Stimulated activated CD4-positive, alpha-beta T cell treated with anti-CD3 and anti-CD28 coated beads, Interleukin-4, amount 100 ng/mL, for 1 hour (primary cell): Measurements from ENCODE around the gene BLCAP.
"Not testable (repeated sequence)": the region's sequence is repeated elsewhere in the genome, so short reads cannot be mapped to it uniquely, and the experiment has no call there.

Experiments
- DNase-seq: peaks from one replicate; pipeline ENCODE4 v3.0.0-alpha.2; 2020

BLCAP gene, protein sequence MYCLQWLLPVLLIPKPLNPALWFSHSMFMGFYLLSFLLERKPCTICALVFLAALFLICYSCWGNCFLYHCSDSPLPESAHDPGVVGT

DNA sequence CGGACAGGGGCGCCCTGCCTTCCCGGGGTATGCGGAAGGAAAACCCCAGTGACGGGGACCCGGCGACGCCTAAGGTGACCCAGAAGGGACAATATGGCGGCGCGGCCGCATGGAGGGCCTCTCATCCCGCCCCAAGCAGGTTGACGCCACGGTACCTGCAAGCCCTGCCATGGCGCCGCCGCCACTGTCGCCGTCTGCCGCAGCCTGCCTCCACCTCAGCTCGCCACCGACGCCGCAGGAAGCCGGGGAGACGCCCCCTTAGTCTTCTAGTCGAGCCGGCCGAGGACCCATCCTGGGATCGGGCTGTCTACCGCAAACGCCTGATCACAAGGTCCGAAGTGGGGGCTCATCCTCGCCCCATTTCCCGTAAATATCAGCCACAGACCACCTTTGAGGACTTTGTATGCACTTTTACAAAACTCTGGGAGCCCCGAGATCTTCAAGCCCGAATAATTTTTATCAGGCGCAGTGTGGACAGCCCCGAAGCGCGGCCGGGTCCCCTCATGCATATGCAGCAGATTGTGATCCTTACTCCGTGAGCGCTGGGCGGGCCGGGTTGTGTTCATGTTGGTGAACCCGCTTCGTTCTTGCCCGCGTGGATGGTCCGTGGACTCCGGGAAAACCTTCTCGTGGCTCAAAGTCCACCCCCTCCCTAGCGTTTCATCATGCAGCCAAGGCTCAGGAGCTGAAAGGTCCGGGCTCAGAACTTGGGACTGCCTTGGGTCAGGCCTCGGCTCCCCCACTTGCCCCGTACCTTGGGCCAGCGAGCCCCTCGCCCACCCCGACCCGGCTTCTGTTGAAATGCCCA lies at the start of gene BLCAP:
BLCAP (minus strand) TSS at position 239 of the 808 bp plus-strand sequence. CDS start 8,702 bp downstream, outside the sequence.
- DNase-seq, result peak; percentile 91

DNA sequence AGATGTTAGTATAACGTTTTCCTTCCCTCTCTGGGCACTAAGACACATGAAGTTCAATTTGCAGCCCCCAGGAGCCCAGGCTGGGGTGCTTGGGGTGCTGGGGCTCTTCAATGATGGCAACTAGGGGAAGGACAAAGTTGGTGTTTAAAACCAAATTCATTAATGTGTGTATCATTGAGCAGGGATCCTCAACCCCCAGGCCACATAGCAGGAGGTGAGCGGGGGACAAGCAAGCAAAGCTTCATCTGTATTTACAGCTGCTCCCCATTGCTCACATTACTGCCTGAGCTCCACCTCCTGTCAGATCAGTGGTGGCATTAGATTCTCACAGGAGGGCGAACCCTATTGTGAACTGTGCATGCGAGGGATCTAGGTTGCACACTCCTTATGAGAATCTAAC lies 49.8 kb upstream of the BLCAP start:
- not testable (repeated sequence) for DNase-seq

DNA sequence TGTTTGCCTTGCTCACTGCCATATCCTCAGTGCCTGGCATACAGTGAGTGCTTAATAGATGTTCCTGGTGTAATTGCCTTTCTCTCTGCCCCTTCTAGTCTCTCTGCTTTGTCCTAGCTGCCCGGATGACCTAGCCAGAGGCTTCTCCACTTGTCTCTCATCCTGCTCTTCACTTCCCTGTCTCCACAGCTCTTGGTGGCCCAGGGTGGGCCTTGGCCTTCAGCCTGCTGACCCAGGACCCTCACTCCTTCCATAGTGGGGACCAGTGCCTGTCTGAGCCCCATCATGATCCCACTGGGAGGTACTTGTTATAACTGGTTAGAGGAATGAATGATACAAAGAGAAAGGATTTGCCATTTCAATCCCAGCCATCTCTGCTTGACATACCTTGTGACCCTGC lies 49.2 kb upstream of the BLCAP start:
- no peak for DNase-seq

DNA sequence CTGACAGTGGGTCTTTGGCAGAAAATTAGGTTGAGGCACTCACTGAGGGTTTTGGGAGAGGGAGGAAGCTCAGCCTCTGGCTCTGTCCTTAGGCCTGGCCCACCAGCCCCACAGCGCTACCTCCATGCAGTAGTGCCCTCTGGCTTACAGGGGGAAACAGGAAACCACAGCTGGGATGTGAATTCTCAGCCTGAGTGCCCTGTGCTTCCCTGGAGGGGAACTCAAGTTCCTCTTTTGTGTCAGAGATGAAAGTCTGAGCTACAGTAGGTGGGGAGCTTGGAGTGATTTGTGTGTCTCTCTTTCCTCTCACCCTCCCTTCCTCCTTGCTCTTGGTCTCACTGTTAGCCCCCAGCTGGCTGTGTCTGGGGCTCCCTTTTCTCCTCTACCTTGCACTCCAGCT lies 48.2 kb upstream of the BLCAP start:
- no peak for DNase-seq

DNA sequence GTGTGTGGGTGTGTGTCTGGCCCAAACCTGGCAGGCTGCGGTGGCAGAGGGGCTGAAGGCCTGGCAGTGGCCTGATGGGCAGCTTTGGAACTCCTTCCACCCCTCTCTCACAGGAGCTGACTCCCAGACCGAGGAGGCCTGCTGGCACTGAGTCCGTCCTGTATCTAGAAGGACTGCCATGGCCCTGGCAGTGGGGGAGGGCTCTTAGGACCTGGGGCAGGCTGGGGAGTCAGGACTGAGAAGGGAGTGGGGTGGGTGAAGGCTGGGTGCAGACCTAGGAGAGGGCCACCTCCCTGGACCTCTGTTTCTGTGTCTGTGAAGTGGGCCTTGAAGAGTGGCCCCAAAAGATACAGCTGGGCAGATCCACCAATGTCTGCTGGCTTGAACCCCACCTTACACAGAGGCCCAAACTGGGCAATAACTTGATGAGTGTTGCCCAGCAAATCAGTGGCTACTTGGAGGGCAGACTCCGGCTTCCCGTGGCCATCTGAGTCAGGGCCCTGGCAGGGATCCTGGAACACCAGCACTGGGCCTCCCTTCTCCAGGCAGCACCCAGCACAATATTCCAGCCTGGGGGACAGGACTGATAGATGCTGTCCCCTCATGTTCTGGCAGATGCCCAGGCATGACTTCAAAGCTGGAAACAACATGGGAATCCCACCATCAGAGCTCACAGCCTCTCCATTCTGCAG lies 46.7 kb upstream of the BLCAP start:
- no peak for DNase-seq

DNA sequence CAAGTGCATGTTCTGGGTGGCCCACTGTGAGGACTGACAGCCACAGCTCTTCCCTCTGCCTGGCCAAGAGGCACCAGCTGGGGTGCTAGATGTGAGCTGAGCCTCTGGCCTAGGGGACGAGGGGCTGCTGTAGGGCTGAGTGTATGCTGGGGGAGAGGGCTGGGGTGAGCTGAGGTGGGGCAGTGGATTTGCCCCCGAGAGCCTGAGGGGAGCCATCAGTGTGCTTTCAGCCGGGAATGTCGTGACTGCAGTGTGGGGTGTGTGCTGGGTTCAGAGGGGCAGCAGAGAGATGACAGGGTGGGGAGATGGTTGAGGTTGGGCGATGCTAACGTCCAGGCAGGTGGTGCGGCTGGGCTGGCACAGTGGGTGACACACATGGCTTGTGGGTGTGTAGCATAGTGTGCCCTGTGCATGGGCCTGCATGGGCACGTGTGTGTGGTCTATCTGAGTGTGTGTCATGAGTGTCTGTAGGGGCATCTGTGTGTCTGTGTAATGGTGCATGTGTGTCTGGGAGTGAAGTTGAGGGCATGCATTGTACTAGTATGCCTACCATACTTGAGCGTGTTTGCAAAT lies 46.0 kb upstream of the BLCAP start:
- no peak for DNase-seq

DNA sequence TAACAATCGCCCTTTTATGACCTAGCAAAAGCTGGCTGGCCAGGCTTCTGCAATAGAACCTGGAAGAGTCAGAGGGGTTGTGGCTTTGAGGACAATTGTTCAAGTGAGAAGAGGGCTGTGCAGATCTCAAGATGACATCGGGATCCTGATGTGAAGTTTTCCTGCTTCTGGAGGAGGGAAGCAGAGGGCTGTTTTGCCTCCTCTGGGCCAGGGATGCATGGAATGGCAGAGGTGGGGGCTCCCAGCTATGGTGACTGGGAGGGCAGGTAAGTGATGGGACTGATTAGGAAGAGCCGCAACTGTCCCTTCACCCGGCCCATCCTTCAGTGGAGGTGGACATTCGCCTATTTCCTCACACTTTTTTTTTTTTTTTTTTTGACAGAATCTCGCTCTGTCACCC lies 43.4 kb upstream of the BLCAP start:
- no peak for DNase-seq

DNA sequence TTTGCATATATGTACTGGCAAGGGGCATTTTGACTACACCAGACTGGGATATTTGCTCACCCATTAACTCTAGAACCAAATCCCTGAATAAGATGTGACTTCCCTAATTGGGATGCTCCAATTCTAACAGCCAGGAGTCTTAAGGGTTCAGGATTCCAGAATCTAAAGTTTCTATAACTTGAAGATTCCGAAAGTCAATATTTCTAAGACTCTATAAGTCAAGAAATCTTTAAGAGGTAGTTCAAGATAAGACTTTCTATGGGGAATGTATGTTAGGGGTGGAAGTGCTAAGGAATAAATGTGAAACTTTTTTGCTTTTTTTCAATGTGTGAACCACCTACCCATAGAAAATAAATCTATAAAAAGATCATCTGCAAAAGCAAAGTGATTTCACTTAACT lies 42.7 kb upstream of the BLCAP start:
- DNase-seq, result no peak

DNA sequence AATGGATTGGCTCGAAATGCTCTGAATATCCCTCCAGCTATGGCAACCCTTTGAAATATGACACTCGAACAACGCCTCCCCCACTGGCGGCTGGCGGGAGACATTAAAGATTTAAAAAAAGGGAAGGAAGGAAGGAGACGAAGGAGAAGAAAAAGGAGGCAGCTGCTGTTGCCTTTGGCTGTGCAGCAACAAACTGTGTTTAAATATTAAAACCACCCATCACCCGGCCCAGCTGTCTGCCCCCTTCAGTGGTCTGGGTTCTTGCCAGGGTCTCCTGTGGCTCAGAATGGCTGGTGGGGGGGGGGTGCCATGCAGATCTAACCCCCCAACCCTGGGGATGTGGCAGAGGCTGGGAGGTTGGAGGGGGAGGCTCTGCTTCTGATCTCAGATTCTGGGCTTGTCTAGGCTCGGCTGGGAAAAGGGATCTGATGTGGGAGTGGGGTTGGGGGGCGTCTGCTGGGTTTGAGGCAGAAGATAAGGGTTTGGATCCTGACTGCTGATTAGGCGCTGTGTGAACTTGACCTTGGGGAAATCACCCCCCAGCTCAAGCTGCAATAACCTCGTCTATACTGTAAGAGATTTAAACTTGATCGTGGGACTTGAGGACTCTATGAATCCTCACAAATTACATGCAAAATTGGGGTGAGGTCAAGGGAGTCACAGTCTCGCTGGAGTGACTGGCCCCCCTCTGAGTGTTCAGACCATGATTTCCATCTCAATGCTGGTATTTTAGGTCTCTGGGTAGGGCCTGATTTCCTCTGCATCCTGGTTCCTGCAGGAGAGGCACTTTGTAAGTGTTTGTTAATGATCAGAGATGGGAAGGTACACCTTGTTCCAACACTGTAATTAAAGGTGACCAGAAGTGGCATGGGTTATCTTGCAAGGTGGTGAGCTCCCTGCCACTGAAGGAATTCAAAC lies 40.3 kb upstream of the BLCAP start:
- no peak for DNase-seq

DNA sequence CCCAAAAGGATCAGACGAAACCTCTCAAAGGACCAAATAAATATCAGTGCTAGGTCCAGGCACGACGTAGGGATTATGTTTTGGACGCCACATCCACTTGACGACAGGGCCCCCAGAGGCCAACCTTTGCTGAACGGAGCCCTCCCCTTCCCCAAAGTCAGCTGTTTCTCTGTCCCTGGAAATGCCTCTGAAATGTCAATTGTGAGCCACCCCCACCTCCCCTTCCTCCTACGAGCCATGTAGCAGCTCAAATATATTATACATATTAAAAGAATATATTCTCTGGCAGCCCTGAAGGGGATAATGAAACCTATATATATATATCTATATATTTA lies 39.6 kb upstream of the BLCAP start:
- no peak for DNase-seq

DNA sequence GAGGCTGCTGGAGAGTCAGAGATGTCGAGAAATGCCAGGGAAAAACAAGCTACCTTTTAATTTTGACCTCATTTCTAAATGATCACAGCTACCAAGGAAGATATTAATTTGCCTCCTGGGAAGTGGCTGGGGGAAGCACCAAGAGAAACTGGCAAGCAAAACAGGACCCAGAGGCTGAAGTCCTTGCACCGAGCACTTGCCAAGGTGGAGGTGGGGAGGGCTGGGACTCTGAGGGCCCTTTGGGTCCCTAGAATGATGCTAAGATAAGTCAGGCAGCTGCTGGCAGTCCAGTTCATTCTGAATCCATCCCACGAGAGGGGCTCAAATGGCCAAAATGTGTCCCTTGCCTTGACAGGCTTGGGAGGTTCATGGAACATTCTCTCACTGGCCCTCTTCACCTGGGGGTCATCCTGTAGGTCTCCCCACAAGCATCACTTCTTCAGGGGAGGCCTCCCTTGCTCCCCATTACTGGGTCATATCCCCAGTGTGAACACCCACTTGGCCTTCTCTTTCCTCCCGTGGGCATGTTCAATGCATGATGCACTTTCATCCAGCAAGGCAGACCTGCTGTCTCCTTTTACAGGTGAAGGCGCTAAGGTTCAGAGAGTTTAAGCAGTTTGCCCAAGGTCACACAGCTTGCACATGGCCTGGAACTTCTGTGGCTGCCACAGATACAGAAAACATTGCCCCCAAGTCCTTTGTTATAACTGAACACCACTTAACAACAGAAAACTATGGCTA lies 39.1 kb upstream of the BLCAP start:
- DNase-seq, result no peak

DNA sequence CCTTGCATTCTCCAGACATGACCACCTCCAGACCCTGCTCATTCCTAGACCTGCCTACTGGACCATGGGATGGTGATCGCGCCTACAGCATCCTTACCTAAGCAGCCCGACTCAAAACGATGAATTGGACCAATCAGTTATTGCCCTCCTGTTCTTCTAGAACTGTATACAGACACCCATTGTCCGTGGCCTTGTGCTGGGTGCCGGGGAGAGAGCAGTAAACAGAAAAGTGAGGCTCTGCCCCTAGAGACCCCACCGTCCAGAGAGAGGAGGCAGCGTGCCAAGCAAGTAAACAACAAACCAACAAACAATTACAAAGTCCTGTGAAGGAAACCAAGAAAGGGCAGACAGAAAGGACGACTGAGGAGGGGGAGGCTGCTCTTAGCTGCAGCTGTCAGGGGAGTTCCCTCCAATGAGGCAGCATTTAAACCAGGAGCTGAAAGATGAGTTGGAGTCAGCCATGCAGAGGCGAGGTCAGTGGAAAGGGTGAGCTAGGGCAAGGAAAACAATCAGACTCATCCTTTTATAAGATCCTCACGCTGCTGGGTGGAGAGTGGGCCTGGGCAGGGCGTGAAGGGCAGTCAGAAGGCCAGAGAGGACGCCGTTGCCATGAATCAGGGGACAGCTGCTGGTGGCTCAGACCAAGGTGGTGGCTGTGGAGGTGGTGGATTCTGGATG lies 37.6 kb upstream of the BLCAP start:
- no peak for DNase-seq

DNA sequence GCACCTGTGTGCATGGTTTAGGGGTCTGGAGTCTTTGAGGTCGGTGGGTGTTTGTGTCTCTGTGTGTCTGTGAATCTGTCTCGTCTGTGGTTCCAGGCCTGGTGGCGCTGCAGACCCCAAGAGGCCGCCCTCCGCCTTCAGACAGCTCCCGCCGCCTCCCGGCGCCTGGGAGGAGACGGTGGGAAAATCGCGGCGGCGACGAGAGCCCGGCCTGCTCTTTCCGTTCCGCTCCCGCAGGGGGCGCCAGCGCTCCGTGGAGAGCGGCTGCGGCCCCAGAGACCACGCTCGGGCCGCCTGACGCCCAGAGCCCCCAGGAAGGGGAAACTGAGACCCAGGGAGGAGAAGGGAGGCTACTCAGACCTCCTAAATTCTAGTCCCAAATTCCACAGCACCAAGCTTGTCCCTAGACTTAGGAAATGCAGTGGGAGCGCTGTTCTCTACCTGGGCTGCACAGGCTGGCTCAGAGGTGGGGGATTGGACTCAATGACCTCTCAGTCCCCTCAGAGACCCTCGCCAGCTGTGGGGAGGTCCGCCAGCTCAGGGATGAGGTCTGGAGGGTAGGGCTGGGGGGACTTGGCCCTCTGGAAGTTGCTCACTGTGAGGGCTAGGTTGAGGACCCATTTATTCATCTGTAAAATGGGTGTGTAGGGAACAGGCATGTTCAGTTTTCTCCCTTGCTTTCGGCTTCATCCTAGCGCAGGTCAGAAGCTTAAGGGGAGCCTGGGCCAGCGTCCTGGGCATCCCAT lies 36.9 kb upstream of the BLCAP start:
- DNase-seq, result peak; percentile 50

DNA sequence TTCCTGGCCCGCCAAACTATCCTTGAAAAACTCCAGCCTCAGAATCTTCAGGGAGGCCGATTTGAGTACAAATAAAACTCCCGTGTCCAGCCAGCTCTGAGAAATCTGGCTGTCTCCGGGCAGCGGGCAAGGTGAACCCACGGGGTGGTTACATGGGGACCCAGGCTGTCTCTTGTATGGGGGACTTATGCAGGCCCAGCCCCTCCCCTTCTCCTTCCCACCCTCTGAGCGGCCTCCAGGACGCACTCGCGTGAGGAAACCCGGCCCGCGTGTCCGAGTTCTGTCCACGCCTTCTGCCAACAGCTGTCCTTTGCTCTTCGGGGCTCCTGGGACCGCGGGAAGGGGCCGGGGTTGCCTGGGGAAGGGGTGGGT lies 36.3 kb upstream of the BLCAP start:
- no peak for DNase-seq

DNA sequence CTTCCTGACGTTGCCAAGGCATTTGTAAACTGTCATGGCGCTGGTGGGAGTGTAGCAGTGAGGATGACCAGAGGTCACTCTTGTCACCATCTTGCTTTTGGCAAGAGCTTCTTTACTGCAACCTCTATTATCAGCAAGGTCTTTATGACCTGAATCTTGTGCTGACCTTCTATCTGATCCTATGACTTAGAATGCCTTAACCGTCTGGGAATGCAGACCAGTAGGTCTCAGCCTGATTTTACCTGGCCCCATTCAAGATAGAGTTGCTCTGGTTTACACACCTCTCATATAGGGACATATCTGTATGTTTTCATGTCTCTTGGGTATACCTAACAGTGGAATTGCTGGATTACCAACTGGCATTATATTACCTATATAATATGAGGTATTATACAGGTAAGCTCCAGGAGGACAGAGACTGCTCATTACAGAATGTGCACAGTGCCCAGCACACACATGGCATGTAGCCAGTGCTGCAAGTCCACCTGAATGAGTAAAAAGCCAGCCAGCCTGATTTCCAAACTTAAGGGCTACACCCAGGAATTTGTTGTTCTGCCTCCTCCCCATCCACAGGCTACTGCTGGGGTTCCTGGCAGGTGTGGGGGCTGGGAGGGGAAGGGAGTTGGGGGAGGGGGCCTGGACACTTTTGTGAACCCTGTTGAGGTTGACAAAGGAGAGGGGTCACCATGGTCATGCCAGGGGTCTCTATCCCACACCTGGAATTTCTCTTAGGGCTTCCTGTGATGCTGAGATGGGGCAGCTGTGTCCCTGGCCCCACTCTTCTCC lies 35.2 kb upstream of the BLCAP start:
- DNase-seq, result no peak

DNA sequence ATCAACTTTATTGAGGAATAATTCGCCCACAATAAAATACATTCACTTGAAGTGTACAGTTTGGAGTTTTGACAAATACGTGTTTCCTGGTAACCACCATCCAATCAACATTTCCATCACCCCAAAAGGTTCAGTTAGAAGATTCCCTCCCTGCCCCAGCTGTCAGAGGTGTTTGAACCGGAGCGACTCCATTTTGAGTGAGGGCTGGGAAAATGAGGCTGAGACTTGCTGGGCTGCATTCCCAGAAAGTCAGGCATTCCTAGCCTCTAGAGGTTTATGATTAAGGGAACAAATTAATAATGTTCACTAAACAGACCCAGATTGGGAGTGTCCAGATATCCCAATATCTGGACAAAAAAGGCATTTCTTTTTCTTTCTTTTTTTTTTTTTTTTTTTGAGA lies 33.0 kb upstream of the BLCAP start:
- DNase-seq, result no peak

DNA sequence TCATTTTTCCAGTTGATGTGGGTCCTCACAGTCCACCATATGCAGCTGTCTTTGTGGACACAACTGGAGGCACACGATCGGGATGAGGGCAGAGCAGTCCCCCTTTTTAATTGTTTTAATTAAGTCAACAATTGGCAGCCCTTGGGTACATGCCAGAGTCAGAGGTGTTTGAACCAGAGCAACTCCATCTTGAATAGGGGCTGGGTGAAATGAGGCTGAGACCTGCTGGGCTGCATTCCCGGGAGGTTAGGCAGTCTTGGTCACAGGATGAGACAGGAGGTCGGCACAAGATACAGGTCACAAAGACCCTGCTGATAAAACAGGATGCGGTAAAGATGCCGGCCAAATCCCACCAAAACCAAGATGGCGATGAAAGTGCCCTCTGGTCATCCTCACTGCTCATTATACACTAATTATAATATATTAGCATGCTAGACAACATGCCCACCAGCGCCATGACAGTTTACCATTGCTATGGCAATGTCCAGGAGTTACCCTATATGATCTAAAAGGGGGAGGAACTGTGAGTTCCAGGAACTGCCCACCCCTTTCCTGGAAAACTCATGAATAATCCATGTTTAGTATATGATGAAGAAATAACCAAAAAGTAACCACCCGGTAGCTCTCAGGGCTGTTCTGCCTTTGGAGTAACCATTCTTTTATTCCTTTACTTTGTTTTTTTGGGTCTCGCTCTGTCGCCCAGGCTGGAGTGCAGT lies 31.8 kb upstream of the BLCAP start:
- DNase-seq, result no peak

DNA sequence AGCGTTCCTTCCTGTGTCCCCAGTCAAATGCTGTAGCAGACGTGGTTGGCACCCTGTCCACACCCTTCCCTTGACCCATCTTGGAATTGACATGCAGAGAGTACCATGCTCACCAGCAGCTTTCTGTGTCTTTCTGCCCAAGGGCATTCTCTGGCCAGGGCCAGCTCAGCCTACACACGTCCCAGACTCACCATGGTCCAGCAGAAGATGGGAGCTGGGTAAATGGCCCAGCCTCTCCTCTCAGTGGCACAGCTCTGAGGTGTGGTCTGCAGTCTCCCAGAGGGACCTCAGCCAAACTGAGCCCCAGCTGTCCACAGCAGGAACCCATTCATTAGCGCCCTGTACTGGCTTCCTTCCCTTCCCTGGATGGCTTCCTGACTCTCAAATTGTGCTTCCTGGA lies 31.1 kb upstream of the BLCAP start:
- DNase-seq, result no peak

DNA sequence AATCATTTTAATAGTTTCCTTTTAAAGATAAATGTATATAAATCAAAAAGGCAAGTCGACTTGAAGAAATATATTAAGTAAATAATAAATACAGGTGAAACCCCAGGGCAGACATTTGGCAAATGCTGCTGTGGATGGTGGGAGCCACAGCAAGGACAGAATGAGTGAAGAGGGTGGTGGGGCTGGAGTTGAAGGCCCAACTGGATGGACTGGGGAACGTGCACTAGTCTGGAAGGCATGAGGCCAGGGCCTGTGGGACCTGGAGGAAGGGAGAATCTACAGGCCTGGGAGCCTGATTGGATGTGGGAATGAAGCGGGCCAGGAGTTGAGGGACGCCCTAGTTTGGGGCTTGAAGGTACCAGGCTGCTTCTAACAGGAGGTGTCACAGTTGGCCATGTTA lies 30.6 kb upstream of the BLCAP start:
- no peak for DNase-seq

DNA sequence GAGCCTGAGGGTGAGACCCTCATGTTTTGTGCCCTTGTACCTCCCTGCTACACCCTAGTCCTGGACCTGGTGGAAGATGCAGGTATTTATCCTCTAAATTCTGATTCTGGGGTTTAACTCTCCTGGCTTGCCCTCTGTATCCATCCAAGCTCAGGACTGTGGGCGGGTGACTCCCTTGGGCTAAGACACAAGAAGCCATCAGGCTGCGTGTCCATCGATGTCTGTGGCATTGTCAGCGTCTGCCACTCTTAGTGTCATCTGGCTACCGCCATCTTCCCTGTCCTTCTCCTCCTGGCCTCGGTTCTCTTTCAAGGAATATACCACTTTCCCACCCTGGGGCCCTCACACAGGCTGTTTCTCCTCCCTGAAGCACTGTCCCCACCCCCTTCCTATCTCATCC lies 28.9 kb upstream of the BLCAP start:
- no peak for DNase-seq
